Peyer's patch (tissue), 4 donors: Measurements from ENCODE around the gene KLF13.

Source experiments
- POLR2A ChIP-seq, 2 donors: fragments of 450-650 bp; IDR thresholded peaks; one replicate each; pipeline ENCODE4 v1.5.1; 2017; ENCODE audit warnings: antibody characterized with exemption in 2 of 2, mild to moderate bottlenecking in 2 of 2, moderate library complexity in 2 of 2
- TF ChIP-seq, protein P1 (sequence below), 6 experiments: fragments of 450-650 bp in 4 of 6; fragments of 200-600 bp in 2 of 6; sonication (generic) in 1 of 6; IDR thresholded peaks; one replicate each; pipeline ENCODE4 v1.5.1; 2017 to 2019; ENCODE audit warnings: antibody characterized with exemption in 6 of 6, mild to moderate bottlenecking in 3 of 6, moderate library complexity in 1 of 6

DNA sequence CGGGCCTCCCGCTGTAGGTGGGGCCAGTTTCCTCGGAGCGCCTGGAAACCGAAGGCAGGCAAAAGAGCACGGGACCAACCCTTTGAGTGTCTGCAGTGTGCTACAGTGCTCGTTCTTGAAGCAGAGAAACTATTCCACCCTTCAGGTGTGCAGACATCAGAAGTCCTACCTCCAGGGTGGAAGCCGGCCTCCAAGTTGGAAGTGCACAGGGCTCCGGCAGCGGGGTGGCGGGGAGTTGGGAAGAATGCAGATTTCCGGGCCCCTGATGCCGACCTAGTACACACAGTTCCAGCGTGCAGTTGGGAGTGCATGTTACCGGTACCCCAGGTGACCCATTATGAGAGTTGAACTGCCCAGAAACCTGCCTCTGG, 3.0 kb downstream of the KLF13 start:
- TF ChIP-seq, protein P1, sequence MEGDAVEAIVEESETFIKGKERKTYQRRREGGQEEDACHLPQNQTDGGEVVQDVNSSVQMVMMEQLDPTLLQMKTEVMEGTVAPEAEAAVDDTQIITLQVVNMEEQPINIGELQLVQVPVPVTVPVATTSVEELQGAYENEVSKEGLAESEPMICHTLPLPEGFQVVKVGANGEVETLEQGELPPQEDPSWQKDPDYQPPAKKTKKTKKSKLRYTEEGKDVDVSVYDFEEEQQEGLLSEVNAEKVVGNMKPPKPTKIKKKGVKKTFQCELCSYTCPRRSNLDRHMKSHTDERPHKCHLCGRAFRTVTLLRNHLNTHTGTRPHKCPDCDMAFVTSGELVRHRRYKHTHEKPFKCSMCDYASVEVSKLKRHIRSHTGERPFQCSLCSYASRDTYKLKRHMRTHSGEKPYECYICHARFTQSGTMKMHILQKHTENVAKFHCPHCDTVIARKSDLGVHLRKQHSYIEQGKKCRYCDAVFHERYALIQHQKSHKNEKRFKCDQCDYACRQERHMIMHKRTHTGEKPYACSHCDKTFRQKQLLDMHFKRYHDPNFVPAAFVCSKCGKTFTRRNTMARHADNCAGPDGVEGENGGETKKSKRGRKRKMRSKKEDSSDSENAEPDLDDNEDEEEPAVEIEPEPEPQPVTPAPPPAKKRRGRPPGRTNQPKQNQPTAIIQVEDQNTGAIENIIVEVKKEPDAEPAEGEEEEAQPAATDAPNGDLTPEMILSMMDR (IDR thresholded peaks at IDR 0.05): no peak
- no peak for TF ChIP-seq POLR2A (IDR thresholded peaks at IDR 0.05)
